NCI-H2107 (cell line): ENCODE measurements around the gene RAP1GDS1.

Experiments used
- DNase-seq: peaks from one replicate; lab custom pipeline; 2025; lab: John Stamatoyannopoulos, UW

Gene RAP1GDS1

DNA sequence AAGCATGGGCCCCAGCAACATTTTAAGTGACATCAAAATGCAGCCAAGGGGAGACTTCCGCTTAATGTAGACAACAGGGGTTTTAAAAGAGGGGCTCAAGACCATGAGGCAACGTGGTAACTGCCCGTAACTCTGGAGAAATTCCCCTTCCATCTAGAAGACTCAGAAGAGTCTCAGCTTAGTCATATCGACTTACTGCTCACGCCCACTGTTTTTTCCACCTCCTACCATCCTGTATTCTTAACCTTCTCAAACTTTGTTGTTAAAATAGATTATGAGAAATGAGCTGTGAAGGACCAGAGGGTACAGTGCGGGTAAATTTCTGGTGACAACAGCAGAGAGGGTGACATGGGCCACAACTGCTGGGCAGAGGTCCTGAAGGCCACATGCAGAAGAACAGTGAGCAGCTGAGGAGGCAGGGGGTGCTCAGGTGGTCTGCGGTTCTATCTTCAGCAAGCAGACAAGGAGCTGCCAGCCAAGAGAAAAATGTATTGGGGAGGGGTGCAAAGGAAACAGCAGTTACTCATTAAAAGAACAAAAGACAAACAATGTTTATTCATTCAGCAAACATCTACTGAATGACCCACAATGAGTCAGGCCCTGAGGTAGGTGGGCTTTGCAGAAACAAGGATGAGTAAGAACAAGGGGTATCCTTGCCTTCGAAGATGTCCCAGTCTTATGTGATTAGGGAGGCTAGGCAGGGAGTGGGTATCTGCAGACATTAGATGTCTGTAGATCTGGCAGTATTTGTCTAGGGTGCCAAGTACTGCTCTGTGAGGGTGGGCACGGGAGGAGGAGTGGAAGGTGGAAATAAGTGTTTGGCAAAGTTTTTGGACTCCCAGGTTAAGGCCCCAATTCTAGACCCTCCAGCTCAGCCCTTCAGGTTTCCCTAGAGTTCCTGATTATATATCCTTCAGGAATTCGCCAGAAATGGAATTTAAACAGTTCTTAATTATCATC, 221.9 kb downstream of the RAP1GDS1 start:
- no peak for DNase-seq

DNA sequence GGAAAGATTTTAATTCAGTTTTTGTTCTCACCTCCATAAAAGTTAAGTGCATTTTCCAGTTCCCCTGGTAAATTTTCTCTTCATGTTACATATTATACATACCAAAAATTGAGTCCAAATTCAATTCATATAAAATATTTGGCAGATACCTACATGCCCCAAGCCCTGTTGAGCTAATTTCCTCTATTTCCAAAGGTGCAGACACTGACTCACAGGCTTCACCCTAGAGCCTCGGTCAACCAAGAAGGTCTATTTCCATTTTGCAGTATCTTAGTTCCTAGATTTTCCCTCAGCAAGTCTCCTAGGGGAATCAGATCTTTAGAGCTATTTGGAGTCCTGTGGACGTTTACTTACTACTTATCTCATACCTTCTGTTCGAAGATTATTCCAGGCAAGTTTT, 222.8 kb downstream of the RAP1GDS1 start:
- no peak for DNase-seq

DNA sequence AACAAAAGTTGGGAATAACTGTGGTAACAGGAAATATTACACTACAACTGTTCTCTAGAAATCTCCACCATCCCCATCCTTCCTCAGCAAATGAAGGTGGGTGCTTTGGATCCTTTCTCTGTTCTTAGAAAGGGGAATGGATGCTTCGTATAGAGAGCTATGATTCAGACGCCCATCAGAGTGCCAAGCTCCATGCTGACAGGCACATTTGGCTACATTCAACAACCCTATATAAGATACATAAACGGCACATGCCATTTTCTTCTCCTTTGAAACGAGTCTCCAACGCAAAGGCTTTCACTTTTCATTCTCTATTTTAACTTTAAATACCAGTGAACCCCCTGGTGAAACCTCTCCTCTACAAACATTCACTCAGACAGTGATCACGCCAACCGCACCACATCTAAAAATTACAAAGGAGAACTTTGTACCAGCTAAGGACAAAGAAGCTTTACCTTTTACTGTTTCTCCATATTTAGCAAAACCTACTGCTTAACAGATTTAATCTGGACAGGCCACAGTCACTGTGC, 224.7 kb downstream of the RAP1GDS1 start:
- DNase-seq: no peak

DNA sequence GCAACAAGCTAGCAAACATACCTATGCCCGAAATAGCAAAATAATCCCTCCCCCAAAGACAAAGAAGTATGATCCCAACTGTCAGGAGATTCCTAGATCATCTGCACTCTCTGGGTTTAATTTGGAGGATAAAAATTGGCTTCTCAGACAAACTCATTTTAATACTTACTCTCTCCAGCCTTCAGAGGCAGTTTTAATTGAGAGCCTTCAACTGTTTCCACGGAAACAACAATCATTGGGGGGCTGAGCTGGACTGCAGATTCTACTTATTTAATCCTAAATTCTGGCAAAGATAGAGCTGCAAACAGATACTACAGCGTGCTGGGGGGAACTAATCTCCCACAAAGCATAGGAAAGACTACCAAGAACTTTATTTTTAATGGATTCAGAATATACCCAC, 229.1 kb downstream of the RAP1GDS1 start:
- no peak for DNase-seq

DNA sequence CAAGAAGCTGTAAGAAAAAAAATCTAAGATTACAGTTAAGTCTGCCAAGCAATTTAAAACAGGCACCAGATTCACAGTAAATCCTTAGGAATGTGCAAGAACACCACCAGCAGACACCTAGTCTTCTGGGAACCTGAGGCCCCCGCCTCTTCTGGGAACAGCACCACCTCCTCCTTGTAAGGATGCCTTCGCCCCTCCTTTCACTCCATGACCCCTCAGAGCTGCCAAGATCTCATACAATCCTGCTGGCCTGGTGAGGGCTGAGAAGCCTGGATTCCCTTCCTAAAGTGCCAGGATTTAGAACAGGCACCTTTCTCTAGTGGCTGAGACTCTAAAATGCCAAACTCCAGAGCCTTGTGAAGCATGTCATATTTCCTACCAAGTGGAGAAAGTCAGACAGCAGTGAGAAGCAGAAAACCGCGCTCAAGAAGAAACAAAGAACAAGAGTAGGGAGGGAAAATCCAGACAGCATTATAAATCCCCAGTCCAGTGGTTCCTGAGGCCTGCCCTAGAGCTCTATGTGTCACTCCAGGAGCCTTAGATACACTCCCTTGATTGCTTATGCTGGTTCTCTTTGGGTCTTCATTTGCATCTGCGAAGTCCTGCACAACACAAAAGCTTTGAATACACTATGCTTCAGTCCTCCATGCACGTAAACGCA, 230.8 kb downstream of the RAP1GDS1 start:
- no peak for DNase-seq

DNA sequence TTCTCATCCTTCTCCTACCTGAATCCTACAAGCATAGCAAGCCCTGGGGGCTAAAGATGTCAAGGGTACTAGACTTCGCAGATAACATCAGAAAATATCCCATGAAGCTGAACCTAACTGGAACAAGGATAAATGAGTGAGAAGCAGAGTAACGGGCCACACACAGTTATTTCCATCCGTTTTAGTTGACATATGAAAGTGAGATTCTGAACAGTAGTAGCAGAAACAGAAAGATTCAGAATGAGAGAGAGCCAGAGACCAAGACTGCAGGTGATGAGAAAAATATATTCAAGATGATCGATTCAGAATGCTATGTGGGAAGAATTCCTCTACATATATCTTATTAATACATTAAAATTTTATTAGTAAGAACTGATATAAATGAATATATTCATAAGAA, 232.1 kb downstream of the RAP1GDS1 start:
- DNase-seq: no peak
